ENCODE measurements around the gene COX19.

COX19 gene, protein sequence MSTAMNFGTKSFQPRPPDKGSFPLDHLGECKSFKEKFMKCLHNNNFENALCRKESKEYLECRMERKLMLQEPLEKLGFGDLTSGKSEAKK

DNA sequence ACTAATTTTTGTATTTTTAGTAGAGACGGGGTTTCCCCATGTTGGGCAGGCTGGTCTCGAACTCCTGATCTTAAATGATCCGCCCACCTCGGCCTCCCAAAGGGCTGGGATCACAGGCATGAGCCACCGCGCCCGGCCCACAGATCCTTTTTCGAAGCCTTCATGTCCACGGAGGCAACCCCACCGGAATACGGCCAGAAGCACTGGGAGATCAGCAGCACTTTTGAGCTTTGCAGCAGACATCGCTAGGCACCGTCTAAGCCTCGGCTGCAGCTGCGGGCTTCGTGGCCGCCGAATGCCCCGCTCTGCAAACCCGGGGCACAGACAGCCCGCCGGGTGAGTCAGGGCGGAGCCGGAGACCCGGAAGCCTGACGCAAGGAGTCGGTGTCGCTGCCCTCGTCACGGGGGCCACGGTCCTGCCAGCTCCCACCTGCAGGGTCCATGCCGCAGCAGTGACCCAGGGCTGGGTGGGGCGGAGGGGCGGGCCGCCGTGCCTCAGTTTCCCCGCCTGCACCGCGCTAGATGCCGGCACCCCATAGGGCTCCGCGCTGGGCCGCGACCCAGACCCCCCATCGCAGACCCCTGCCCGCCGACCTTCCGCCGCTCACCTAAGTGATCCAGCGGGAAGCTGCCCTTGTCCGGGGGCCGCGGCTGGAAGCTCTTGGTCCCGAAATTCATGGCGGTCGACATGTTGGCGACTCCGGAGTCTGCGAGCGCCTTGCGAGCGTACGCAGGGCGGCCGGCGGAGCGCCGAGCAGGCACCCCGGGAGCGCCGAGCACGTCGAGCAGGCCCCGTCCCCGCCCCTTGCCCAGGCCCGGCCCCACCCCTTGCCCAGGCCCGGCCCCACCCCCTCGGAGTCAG lies at the start of gene COX19:
COX19 (minus strand) TSS at position 730 of the 862 bp plus-strand sequence; CDS start at position 690, 40 bp downstream.
- DNase-seq = peak; percentile 17

DNA sequence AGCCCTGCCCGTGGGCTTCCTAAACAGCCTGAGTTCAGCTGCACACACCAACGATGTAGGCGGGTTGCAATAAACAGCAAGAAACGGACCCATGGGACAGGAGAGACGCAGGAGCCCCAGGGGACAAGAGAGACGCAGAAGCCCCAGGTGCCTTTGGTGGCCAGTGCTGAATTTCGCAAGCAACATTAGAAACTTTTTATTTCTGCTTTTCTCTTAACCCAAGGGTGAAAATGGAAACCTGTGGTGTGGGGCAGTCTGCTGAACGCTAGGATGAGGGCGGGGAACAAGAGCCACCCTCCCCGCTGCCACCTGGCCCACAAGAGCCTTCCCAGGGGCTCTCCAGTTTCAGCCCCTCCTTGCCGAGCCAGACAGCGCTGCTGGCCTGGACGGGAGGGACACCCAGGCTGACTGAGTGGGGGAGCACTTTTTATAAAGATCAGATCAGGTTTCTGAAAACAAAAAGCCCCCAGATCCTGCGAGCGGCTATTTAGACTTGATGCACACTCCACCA lies 49.0 kb upstream of the COX19 start:
- DNase-seq = no peak

DNA sequence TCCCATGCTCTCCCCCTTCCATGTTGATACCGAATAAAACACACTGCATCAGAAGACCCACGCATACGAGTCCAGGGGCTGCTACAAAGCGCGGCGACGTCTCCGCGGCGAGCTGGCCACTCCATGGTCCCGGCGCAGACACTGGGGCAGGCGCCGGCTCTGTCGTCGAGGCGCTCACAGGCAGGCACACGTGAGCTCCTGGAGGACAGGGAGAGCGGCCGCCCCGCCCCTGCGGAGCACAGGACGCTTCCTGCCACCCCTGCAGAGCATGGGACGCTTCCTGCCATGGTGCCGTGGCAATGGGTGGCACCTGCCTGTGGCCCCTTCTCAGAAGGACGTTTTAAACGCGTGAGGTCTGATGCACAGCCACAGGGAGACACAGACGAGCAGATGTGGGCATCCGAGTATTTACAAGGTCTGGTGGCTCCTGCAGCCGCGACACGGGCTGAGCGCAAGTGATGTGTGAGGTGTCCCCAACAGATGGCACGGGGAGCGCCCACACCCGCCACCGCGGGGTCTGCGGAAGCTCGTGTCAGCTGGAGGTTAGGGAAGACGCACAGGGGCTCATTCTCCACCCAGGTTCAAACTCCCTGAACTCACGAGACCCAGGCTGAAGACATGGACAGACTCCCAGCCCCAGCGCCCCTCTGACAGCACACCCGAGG lies 47.6 kb upstream of the COX19 start:
- no peak for DNase-seq

DNA sequence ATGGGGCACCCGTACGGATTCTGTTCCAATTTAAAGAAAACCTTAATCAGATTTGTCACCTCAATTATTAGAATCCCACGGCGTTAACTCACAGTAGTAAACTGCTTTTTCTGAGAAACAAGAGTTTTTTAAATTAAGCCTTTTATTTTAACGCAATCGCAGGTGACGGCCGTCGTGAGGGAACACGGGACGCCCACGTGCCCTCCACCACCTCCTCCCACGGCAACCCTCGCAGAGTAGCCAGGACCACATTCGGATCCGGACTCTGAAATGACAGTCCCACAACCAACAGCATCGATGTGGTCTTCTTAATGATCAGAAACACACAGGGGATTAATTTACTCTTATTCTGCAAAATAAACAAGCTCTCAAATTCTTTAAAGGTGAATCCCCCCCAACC lies 47.0 kb upstream of the COX19 start:
- DNase-seq = no peak

DNA sequence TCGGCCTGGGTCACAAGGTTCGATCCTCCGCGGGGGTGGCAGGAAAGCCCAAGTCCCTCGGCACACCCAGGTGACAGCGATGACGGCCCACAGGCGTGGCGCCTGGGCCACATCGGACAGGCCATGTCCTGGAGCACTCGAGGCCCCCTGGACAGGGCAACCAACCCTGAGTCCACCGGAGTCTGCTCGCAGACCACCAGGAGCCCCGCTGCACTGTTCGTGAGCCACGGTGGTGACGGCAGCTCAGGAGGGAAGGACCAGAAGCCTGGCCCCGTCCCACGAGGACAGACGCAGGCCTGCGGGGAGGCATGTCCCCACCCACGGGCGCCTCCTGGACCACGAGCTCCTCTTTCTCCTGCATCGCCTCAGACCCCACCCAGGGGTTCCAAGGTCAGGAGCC lies 46.6 kb upstream of the COX19 start:
- DNase-seq = no peak

DNA sequence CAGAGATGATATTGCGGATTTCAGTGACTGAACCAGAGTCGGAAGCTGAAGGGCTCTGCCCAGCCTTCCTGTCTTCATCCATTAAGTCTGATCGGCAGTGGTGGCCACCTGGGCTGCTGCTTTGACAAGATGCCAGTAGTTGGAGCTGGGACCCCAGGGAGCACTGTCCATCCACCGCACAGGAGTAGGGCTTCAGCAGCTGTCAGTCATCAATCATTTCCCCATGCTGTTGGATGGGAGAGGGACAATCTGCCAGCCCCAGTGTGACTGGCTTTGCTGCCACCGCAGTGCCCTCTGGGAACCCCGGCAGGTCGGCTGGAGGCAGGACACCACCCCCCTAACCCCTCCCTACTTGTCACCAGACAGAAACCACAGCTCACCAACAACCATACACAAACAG lies 46.0 kb upstream of the COX19 start:
- DNase-seq = no peak

DNA sequence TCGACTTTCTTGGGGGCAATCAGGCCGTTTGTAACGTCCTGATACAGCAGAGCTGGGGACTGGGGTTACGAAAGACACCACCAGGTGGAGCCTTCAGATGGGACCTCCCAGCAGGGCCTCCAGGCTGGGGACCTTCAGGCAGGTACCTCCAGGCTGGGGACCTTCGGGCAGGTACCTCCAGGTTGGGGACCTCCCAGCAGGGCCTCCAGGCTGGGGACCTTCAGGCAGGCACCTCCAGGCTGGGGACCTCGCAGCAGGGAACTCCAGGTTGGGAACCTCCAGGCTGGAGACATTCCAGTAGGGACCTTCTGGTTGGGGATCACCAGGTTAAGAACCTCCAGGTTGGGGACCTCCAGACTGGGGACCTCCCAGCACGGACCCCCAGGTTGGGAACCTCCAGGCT lies 45.5 kb upstream of the COX19 start:
- no peak for DNase-seq

DNA sequence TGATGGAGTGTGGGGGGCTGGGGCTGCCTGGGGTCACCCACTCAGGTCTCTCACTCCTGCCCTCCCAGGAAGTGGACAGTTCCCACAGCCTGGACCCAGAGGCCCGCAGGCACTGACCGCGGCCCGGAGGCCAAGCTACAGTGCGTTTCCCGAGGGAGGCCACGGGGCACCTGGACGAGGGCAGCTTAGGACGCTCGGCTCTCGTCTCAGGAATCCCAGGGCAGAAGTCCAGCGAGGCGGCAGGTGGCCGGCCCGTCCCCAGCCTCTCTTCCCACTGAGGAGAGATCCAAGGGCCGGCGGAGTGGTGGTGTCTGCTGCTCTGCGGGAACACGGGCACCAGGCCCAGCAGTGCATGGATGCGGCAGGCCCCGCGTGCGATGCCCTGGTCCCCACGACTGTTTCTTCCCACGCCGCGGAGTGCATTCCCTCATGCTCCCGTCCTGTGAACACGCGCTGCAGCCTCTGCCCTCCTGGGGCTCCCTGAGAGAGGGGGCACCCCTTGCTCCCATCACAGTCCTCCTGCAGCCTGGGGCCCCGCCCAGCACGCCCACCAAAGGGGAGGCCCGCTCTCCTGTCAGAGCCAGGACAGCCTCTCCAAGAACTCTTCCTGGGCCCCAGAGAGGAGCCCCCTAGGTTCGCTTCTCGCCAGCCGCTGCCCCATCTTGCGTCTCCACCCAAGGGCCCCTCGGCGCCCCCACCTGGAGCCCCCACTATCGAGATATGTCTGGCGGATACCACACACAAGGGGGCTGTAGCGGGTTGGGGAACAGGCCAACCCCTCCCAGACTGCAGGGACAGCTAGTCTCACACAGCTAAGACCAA lies 44.7 kb upstream of the COX19 start:
- no peak for DNase-seq

DNA sequence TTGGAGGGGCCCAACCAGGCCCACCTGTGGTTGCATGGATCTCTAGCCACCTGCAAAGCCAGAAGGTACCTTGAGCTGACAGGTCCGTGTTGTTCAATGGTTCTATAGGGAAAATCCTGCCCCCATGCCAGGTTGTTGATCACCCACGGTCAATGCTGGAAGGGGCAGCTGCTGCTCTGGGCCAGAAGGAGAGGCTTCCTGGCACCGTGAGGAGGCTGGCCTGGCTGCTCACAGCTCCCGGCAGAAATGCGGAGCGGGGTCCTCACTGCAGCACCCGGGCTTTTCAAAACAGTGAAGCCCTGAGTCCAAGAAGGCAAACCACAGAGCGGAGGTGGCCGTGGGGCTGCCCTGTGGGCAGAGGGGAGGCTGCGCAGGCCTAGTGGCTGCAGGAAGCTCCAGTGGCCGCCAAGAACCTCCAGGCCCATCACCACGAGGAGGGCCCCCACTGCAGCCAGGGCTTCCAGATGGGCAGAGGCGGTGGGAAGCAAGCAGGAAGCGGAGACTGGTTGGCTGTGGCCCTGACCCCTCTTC lies 44.0 kb upstream of the COX19 start:
- no peak for DNase-seq

DNA sequence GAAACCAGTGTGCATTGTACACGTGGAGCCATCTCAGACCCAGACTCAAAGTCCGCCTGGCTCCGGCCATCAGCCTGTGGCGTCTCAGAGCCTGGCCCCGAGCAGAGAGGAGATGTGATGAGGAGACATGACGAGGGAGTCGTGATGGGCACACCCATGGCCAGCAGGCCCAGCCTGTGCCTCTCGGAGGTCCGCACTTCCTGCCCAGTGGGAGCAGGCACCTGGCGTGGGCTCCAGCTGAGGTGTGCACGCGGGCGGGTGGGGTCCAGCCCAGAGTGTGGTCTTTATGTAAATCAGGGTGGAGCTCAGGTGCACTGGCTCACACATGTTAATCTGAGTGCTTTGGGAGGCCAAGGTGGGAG lies 43.0 kb upstream of the COX19 start:
- DNase-seq = no peak

DNA sequence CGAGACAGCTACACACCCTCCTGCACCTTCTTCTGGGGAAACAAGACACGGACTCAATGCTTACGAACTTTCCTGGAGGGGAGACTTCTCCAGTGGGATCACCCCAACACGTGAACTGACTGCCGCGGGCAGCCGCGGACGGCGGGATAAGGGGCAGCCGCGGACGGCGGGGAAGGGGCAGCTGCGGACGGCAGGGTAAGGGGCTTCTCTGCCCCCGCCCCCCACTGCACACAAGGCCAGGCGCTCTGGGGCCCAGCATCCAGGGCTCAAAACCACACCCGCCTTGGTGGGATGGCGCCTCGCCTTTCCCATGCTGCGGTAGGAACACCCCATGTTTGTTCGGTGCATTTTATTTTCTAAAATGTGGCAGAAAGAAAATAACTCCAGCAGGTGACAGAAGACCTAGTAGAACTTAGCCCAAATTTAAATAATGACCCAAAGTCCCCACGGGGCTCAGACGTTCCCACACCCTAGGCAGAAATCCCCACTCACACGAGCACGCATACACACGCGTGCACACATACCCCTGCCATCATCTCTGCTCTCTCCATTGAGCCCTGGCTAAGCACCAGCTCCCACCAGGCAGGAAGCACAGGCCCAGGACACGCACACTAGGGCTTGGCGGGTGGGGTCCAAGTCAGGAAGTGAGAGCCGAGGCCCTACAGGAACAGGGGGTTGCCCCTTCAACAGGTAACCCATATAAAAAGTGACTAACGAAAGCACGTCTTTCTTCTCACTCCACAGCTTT lies 42.4 kb upstream of the COX19 start:
- DNase-seq = no peak

DNA sequence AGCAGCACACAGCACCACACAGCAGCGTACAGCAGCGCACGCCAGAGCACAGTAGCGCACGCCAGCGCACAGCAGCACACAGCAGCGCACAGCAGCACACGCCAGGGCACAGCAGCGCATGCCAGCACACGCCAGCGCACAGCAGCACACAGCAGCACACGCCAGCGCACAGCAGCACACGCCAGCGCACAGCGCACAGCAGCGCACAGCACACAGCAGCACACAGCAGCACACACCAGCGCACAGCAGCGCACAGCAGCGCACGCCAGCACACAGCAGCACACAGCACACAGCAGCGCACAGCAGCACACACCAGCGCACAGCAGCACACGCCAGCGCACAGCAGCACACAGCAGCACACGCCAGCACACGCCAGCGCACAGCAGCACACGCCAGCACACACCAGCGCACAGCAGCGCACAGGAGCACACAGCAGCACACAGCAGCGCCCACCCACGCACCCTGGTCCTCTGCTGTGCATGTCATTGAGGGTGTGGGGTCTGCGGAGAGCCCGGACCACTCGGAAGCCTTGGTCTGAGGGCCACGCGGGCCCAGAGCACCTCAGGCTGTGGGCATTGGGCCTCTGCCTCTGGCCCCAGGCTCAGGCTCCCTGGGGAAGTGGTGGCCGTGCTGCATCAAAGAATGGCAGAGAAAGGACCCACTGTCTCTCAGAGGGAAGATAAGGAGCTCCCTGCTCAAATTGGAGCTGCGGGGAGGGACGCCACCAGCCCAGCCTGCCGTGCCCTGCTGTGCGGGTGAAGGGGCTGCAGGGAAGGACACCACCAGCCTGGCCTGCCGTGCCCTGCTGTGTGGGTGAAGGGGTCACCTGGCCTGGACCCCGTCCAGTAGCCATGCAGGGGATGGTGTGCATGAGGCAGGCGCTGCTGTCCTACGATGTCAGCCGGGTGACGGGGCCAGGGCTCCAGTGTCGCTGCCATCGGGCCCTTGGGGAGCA lies 41.5 kb upstream of the COX19 start:
- DNase-seq = no peak

DNA sequence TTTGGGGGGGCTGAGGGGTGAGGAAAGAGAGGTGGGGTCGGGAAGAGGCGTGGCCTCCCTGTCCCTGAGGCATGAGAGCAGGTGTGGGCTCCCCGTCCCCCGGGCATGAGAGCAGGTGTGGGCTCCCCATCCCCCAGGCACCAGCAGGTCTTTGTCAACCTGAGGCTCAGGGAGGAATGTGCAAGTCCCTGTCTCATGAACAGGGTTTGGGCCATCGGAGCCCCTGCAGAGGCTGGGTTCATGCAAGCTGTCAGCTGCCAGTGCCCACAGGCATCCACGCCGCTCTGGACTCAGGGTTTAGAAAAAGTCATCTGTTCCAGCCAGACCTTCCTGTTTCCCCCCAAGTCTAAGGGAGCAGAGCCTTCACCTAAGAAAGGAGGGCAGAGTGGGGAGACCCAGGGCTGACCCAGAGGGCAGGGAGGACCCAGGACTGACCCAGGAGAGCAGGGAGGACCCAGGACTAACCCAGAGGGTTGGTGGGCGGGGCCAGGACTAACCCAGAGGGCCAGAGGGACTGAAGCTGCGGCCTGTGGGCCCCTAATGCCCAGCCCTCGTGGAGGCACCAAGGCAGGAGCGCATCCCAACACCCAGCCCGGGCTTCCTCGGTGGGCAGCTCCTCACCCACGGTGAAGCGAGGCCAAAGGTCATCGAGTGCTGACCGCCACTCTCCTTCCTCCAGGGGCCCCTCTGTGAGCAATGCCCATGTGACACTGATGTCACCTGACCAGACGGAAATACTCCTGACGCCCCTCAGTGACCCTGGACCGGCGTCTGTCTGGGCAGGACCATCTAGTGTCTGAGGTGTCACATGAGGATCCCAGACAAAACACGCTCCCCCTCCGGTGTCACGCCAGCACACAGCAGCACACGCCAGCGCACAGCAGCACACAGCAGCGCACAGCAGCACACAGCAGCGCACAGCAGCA lies 40.1 kb upstream of the COX19 start:
- DNase-seq = no peak

DNA sequence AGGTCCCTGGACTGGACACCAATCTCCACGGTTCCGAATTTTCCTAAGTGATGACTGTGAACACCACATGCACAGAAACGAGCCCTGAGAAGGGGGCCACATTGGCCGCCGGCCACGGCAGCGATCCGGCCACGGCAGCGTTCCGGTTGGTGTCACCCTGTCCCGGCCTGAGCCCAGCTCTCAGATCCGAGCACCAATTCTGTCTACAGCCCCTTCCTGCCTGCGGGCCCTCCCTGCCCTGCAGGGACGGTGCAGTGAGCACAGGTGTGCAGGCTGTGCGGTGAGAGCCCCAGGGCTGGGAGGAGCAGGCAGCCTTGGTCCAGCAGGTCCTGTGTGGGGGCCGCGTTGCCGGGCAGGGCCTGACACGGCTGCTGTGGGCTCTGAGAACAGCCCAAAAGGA lies 39.3 kb upstream of the COX19 start:
- DNase-seq = no peak

DNA sequence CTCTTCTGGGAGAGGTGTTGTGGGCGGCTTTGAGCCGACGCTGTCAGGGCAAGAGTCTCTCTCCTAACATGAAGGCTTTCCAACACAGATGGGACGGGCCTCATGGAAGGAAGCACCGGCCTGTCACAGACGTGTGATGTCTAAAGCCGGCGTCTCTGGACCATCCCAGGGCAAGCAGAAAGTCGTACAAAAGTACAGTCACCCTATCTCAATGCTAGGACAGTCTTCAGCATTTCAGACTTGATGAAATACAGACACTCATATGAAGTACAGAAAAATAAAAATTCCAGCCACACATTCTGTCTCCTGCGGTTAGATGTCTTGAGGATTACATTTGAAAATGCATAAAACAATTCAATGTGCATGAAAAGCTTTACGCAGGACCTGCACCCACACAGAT lies 38.2 kb upstream of the COX19 start:
- DNase-seq = no peak

DNA sequence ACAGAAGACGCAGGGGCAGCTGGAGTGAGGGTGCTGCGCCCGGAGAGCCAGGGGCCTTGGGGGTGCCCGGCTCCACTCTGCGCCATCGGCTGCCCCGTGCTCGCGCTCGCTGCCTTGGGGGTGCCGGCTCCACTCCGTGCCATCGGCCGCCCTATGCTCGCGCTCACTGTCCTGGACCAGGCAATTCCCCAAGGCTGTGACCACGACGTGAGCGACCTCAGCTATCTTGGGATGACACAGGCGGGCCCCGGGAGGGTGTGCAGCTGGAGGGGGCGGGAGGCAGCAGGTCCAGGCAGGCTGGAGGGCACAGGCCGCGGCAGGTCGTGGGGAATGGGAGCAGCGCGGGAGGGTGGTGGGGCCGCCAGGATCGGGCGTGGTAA lies 37.4 kb upstream of the COX19 start:
- no peak for DNase-seq

DNA sequence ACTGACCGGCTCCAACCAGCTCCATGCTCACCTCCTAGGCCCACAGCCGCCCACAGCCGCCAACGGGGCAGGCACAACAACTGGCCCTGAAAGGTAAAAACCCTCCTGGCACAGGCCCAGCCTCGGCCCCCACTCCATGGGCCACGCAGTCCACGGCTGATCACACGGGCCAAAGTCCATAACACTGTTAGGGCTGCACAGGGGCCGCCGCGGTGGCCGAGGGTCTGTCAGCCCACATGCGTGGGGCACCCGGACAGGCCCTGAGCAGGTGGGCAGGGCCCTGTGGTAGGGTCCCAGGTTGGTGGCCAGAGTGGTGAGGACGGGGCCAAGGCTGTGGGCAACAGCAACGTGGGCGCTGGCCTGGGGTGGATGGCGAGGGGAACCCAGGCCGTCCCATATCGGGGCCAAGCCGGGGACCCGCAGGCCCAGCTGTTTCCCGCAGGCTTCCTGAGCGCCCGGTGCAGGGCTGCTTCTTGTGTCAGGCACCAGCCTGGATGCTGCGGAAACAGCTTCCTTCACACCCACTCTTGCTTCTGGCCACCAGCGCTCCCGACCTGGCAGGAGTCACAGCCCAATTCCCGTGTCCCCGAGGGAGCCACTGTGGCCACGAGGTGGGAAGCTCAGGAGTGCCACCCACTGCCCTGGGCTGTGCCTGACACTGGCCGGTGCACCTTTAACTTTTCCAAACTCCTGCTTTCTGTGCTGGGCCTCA lies 36.8 kb upstream of the COX19 start:
- no peak for DNase-seq

DNA sequence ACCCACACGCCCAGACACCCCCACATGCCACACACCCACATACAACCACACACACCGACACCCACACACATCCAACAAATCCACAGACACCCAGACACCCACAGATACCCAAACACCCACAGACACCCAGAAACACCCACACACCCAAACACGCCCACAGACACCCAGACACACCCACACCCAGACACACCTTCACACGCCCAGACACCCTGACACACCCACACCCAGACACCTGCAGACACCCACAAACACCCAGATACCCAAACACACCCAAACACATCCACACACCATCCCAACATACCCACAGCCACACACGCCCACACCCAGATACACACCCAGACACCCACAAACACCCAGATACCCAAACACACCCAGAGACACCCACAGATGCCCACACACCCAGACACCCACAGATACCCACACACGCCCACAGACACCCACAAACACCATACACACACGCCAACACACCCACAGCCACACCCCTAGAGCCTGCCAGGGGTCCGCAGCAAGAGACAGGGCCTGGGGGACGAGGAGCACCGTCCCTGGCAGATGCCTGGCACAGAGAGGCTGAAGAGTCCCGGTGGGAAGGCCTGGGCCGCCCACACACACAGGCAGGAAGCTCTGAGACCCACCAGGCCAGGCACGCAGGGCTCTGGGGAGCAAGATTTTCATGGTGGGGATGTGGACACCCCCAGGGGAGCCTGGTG lies 36.1 kb upstream of the COX19 start:
- DNase-seq = no peak

DNA sequence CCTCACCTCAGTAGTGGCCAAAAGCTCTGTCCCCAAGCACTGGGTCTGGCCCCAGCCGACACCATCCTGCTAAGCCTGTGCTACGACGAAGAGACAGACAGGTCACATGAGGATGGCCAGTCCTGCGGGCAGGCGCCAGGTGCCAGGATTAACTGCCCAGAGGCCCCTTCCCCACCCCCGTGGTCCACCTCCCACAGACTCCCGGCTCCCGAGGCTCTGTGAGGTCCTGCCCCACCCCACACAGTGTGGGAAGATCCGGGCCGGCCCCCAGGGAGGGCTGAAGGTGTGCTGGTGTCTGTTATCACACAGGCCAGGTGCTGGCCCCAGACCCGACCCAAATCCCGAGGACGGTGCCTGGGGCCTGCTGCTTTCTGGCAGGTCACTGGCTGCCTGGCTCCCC lies 34.9 kb upstream of the COX19 start:
- no peak for DNase-seq
